Hepatocyte (in vitro differentiated cells): ENCODE measurements around the gene ARMC7.
"Not testable (repeated sequence)": the region's sequence is repeated elsewhere in the genome, so short reads cannot be mapped to it uniquely, and the experiment has no call there.

ENCODE experiments used
- EZH2 ChIP-seq: fragments of 200-600 bp; sonication (generic); IDR thresholded peaks from 2 replicates; pipeline ENCODE4 v1.6.1; 2016; ENCODE audit warnings: antibody characterized with exemption, mild to moderate bottlenecking, borderline replicate concordance
- TF ChIP-seq, protein P1 (sequence below): fragments of 200-600 bp; sonication (generic); IDR thresholded peaks from 2 replicates; pipeline ENCODE4 v1.5.1; 2016; ENCODE audit warnings: antibody characterized with exemption, mild to moderate bottlenecking; ENCODE audit not compliant: poor library complexity

DNA sequence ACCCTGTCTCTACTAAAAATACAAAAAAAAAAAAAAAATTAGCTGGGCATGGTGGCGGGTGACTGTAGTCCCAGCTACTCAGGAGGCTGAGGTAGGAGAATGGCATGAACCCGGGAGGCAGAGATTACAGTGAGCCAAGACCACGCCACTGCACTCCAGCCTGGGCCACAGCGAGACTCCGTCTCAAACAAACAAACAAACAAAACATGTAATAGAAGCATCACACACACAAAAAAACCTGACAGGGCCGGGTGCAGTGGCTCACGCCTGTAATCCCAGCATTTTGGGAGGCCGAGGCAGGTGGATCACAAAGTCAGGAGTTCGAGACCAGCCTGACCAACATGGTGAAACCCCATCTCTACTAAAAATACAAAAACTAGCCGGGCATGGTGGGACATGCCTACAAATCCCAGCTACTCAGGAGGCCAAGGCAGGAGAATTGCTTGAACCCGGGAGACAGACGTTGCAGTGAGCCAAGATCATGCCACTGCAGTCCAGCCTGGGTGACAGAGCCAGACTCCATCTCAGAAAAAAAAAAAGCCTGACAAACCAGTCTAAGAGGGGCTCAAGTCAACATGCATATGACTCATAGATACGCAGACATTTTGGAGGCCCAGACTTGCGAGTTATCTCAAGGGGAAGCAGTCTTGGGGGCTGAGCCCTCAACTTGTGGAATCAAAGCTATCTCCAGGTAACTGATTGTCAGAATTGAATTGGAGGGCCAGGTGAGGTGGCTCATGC, 24.0 kb downstream of the ARMC7 start:
- TF ChIP-seq, protein P1, sequence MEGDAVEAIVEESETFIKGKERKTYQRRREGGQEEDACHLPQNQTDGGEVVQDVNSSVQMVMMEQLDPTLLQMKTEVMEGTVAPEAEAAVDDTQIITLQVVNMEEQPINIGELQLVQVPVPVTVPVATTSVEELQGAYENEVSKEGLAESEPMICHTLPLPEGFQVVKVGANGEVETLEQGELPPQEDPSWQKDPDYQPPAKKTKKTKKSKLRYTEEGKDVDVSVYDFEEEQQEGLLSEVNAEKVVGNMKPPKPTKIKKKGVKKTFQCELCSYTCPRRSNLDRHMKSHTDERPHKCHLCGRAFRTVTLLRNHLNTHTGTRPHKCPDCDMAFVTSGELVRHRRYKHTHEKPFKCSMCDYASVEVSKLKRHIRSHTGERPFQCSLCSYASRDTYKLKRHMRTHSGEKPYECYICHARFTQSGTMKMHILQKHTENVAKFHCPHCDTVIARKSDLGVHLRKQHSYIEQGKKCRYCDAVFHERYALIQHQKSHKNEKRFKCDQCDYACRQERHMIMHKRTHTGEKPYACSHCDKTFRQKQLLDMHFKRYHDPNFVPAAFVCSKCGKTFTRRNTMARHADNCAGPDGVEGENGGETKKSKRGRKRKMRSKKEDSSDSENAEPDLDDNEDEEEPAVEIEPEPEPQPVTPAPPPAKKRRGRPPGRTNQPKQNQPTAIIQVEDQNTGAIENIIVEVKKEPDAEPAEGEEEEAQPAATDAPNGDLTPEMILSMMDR, result not testable (repeated sequence)
- TF ChIP-seq EZH2, result not testable (repeated sequence)
